ENCODE data around the gene SLC16A7. TPM values are rescaled to one million over a fixed set of nuclear protein-coding genes. Genes with fewer than 3 reads are reported as not detected.

SLC16A7 gene
- total and polyA plus RNA-seq, 2 of the 8 experiments (the other 6 are each of a cell fraction or from before 2014, with no cell fraction given), result 0.74 to 4.3 TPM

- TF ChIP-seq, protein P1, sequence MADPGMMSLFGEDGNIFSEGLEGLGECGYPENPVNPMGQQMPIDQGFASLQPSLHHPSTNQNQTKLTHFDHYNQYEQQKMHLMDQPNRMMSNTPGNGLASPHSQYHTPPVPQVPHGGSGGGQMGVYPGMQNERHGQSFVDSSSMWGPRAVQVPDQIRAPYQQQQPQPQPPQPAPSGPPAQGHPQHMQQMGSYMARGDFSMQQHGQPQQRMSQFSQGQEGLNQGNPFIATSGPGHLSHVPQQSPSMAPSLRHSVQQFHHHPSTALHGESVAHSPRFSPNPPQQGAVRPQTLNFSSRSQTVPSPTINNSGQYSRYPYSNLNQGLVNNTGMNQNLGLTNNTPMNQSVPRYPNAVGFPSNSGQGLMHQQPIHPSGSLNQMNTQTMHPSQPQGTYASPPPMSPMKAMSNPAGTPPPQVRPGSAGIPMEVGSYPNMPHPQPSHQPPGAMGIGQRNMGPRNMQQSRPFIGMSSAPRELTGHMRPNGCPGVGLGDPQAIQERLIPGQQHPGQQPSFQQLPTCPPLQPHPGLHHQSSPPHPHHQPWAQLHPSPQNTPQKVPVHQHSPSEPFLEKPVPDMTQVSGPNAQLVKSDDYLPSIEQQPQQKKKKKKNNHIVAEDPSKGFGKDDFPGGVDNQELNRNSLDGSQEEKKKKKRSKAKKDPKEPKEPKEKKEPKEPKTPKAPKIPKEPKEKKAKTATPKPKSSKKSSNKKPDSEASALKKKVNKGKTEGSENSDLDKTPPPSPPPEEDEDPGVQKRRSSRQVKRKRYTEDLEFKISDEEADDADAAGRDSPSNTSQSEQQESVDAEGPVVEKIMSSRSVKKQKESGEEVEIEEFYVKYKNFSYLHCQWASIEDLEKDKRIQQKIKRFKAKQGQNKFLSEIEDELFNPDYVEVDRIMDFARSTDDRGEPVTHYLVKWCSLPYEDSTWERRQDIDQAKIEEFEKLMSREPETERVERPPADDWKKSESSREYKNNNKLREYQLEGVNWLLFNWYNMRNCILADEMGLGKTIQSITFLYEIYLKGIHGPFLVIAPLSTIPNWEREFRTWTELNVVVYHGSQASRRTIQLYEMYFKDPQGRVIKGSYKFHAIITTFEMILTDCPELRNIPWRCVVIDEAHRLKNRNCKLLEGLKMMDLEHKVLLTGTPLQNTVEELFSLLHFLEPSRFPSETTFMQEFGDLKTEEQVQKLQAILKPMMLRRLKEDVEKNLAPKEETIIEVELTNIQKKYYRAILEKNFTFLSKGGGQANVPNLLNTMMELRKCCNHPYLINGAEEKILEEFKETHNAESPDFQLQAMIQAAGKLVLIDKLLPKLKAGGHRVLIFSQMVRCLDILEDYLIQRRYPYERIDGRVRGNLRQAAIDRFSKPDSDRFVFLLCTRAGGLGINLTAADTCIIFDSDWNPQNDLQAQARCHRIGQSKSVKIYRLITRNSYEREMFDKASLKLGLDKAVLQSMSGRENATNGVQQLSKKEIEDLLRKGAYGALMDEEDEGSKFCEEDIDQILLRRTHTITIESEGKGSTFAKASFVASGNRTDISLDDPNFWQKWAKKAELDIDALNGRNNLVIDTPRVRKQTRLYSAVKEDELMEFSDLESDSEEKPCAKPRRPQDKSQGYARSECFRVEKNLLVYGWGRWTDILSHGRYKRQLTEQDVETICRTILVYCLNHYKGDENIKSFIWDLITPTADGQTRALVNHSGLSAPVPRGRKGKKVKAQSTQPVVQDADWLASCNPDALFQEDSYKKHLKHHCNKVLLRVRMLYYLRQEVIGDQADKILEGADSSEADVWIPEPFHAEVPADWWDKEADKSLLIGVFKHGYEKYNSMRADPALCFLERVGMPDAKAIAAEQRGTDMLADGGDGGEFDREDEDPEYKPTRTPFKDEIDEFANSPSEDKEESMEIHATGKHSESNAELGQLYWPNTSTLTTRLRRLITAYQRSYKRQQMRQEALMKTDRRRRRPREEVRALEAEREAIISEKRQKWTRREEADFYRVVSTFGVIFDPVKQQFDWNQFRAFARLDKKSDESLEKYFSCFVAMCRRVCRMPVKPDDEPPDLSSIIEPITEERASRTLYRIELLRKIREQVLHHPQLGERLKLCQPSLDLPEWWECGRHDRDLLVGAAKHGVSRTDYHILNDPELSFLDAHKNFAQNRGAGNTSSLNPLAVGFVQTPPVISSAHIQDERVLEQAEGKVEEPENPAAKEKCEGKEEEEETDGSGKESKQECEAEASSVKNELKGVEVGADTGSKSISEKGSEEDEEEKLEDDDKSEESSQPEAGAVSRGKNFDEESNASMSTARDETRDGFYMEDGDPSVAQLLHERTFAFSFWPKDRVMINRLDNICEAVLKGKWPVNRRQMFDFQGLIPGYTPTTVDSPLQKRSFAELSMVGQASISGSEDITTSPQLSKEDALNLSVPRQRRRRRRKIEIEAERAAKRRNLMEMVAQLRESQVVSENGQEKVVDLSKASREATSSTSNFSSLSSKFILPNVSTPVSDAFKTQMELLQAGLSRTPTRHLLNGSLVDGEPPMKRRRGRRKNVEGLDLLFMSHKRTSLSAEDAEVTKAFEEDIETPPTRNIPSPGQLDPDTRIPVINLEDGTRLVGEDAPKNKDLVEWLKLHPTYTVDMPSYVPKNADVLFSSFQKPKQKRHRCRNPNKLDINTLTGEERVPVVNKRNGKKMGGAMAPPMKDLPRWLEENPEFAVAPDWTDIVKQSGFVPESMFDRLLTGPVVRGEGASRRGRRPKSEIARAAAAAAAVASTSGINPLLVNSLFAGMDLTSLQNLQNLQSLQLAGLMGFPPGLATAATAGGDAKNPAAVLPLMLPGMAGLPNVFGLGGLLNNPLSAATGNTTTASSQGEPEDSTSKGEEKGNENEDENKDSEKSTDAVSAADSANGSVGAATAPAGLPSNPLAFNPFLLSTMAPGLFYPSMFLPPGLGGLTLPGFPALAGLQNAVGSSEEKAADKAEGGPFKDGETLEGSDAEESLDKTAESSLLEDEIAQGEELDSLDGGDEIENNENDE (IDR thresholded peaks at IDR 0.05; ENCODE audit: insufficient replicate concordance, low read length), result no peak
- TF ChIP-seq HDAC2 (IDR thresholded peaks at IDR 0.05; ENCODE audit: borderline replicate concordance in 1 of 2, low read depth in 2 of 2, low read length in 2 of 2) (no peak), CTBP2 (IDR thresholded peaks at IDR 0.05; ENCODE audit: borderline replicate concordance, insufficient read depth, insufficient read length, low read length) (no peak), POLR2AphosphoS5 (IDR thresholded peaks at IDR 0.05; ENCODE audit: low read depth, low read length) (no peak), RFX5 (IDR thresholded peaks at IDR 0.05; ENCODE audit: borderline replicate concordance, low read depth, low read length) (no peak), CREB1 (IDR thresholded peaks at IDR 0.05) (no peak), TAF7 (optimal IDR thresholded peaks at IDR 0.05; ENCODE audit: borderline replicate concordance, low read depth, low read length) (no peak), MAFK (IDR thresholded peaks at IDR 0.05; ENCODE audit: low read depth, low read length) (no peak)
- TF ChIP-seq, protein P2, sequence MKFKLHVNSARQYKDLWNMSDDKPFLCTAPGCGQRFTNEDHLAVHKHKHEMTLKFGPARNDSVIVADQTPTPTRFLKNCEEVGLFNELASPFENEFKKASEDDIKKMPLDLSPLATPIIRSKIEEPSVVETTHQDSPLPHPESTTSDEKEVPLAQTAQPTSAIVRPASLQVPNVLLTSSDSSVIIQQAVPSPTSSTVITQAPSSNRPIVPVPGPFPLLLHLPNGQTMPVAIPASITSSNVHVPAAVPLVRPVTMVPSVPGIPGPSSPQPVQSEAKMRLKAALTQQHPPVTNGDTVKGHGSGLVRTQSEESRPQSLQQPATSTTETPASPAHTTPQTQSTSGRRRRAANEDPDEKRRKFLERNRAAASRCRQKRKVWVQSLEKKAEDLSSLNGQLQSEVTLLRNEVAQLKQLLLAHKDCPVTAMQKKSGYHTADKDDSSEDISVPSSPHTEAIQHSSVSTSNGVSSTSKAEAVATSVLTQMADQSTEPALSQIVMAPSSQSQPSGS (IDR thresholded peaks at IDR 0.05; ENCODE audit: low read length), result no peak
Measured at GRCh38 chr12:59695379-59695778, 99.5 kb downstream of the SLC16A7 start (continued).

All from H1 (cell line).